Measurements from ENCODE around the gene RPS19. TPM values are rescaled to one million over a fixed set of nuclear protein-coding genes. Genes with fewer than 3 reads are reported as not detected.

RPS19 gene
- polyA plus RNA-seq, 4 donors = 2,031 to 3,349 (median 2,770) TPM

Other genes starting within 250 kb of the RPS19 start
- under 1 TPM in 2 of 4 donors, not detected in 2; 0.06 to 0.39 TPM for gene CEACAM4, start 233.2 kb upstream of the RPS19 start, polyA plus RNA-seq
- gene CEACAM7, start 172.0 kb upstream of the RPS19 start, polyA plus RNA-seq = under 1 TPM in 2 of 4 donors, not detected in 2; 0.15 to 0.33 TPM
- 10 to 100 TPM in 2 of 4 donors, 1 to 10 TPM in 2; 2.7 to 47.5 (median 17.8) TPM for gene CEACAM5, start 151.6 kb upstream of the RPS19 start, polyA plus RNA-seq
- gene CEACAM6, start 104.7 kb upstream of the RPS19 start, polyA plus RNA-seq = 10 to 100 TPM in 3 of 4 donors, 1 to 10 TPM in 1; 8.5 to 45.8 (median 19.6) TPM
- under 1 TPM in 2 of 4 donors, not detected in 2; 0.24 to 0.37 TPM for gene CEACAM3, start 63.7 kb upstream of the RPS19 start, polyA plus RNA-seq
- gene LYPD4, start 15.6 kb upstream of the RPS19 start, polyA plus RNA-seq = not detected
- not detected for gene DMRTC2, start 15.2 kb upstream of the RPS19 start, polyA plus RNA-seq
- gene CD79A, start 17.0 kb downstream of the RPS19 start, polyA plus RNA-seq = 10 to 100 TPM in 1 of 4 donors, 1 to 10 TPM in 1, under 1 TPM in 2; 0.45 to 10.5 (median 4.9) TPM
- 100 to 1,000 TPM in 2 of 4 donors, 10 to 100 TPM in 2; 49.7 to 120 (median 86.7) TPM for gene ARHGEF1, start 22.9 kb downstream of the RPS19 start, polyA plus RNA-seq
- gene ERFL, start 68.2 kb downstream of the RPS19 start, polyA plus RNA-seq = under 1 TPM in 2 of 4 donors, not detected in 2; 0.04 to 0.21 TPM
- gene RABAC1, start 99.1 kb downstream of the RPS19 start, polyA plus RNA-seq = 100 to 1,000 TPM in 3 of 4 donors, 10 to 100 TPM in 1; 72.0 to 227 (median 194) TPM
- 1 to 10 TPM in 2 of 4 donors, under 1 TPM in 1, not detected in 1; 0.81 to 4.3 (median 1.3) TPM for gene ATP1A3, start 134.0 kb downstream of the RPS19 start, polyA plus RNA-seq
- 1 to 10 TPM in 1 of 4 donors, under 1 TPM in 2, not detected in 1; 0.27 to 1.6 (median 0.68) TPM for gene GRIK5, start 210.0 kb downstream of the RPS19 start, polyA plus RNA-seq
- 10 to 100 TPM in 1 of 4 donors, 1 to 10 TPM in 3; 4.5 to 16.9 (median 7.4) TPM for gene ZNF574, start 215.9 kb downstream of the RPS19 start, polyA plus RNA-seq